HG03439 (cell line): Measurements from ENCODE around the gene PRDM16.

Experiments
- ATAC-seq: cut with Tn5 transposase; IDR thresholded peaks from one replicate; pipeline ENCODE4 v1.9.1; 2021; ENCODE audit warnings: mild to moderate bottlenecking, moderate library complexity; ENCODE audit not compliant: unreplicated experiment

The PRDM16 gene

DNA sequence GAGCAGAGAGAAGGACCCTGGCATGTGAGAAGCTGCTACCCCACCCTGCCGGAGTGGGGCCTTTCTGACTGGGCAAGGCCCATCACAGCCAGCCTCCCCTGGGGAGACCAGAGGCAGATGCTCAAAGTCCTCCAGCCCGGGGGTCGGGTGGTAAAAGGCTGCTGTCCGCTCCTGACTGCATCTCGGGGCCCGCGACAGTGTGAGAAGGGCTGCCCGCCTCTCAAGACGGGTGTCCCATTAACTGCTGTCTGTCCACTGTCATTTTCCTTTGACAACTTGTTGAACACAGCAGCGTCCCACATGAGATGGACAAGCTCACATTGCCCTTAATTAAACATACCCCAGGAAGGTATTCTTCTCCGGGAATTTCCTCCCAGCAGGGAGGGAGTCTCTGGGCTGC, 294.0 kb downstream of the PRDM16 start:
- ATAC-seq, result no peak

- no peak for ATAC-seq
Observed at GRCh38 chr1:3363756-3364155, 294.8 kb downstream of the PRDM16 start.

- no peak for ATAC-seq
Observed at GRCh38 chr1:3364551-3364950, 295.5 kb downstream of the PRDM16 start.

- ATAC-seq, result no peak
Observed at GRCh38 chr1:3364983-3365382, 296.0 kb downstream of the PRDM16 start.

- ATAC-seq, result no peak
Observed at GRCh38 chr1:3365523-3366125, 296.6 kb downstream of the PRDM16 start.

GRCh38 chr1:3366126-3367051, 297.4 kb downstream of the PRDM16 start:
- ATAC-seq, result no peak

GRCh38 chr1:3367376-3367775, 298.4 kb downstream of the PRDM16 start:
- ATAC-seq, result no peak

- ATAC-seq, result no peak
Observed at GRCh38 chr1:3368059-3368458, 299.1 kb downstream of the PRDM16 start.

DNA sequence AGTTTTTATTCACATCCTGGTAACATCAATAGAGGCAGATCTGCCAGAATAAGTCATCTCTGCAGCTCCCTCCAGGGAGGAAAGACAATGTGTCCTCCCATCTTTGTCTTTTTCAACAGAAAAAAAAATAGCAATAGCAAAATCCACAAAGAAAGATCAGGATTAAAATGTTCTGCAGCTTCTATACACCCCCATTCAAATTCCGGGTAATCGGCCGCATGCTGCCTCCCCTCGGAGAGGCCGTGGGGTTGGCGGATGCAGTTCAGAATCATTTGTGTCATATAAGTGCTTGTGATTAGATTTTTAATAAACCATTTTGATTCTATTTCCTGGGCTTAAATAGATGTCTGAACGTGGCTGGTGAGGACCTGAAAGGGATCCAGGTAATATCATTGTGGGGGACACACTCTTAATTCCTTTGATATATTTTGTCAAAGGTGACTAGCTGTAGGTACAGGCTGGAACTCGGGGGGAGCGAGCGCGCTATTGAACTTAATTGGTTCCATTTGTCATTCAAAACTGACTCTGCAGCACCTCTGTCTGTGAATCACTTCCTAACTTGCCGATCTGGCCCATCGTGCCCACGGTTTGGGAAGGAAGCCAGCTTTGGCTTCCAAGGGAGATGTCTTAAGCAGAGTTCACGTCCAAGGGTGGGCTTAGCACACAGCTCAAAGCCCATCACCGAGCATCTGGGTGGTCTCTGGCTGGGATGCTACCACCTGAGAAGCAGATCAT, 299.9 kb downstream of the PRDM16 start:
- ATAC-seq, result no peak

- ATAC-seq, result no peak
Observed at GRCh38 chr1:3369446-3370076, 300.6 kb downstream of the PRDM16 start.

DNA sequence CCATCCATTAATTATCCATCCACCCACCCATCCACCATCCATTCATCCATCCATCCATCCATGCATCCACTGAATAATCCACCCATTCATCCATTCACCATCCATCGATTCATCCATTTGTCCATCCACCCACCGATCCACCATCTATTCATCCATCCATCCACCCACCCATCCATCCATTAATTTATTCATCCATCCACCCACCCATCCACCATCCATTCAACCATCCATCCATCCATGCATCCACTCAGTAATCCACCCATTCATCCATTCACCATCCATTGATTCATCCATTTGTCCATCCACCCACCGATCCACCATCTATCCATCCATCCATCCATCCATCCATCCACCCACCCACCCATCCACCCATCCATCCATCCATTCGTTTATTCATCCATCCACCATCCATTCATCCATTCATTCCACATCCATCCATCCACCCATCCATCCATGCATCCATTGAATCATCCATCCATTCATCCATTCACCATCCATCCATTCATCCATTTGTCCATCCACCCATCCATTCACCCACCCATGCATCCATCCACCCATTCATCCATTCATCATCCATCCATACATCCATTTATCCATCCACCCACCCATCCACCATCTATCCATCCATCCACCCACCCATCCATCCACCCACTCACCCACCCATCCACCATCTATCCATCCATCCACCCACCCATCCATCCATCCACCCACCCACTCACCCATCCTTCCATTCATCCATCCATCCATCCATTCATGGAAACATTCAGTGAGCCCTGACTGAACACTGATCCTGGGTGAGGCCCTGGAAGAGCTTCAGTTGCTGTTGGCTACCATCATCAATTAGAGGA, 302.1 kb downstream of the PRDM16 start:
- no peak for ATAC-seq

GRCh38 chr1:3372317-3372716, 303.3 kb downstream of the PRDM16 start:
- ATAC-seq, result no peak

- ATAC-seq, result no peak
Observed at GRCh38 chr1:3373175-3373574, 304.2 kb downstream of the PRDM16 start.

GRCh38 chr1:3373700-3374405, 304.9 kb downstream of the PRDM16 start:
- ATAC-seq, result no peak

DNA sequence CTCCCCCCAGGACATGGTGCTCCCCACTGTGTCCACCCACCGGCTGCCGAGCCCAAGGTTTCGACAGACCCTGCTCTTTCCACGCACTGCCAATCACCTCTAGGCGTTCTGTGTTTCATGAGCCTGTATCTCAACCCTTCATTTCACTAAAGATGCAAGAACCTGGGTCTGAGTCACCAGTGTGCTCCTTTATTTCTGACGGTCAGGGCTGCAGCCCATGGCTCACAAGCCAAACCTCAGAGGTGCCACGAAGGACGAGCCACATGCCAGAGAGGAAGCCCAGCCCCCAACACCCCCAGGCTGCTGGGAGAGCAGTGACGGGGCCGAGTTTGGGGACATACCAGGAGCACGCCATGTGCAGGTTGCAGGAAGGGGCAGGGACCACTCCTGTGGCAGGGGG, 306.2 kb downstream of the PRDM16 start:
- ATAC-seq, result no peak

DNA sequence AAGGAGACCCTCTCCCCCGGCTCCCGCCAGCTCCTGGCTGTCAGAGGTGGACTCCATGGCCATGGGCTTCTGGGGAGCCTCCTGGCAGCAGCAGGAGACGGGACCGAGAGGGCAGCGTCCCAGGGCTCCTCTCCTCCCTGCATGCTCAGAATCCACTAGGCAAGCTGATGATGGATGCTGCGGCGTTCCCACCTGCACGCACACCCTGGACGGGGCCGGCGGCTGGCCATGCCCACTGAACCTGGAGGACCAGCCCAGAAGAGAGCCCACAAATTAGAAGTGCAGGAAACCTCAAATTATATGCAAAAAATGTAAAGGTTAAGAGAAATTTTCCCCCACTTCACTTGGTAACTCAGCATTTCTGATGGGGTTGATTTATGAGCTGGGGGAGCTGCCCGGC, 308.2 kb downstream of the PRDM16 start:
- ATAC-seq, result no peak

- ATAC-seq, result no peak
Observed at GRCh38 chr1:3377604-3378279, 308.7 kb downstream of the PRDM16 start.

- no peak for ATAC-seq
Observed at GRCh38 chr1:3378411-3379208, 309.6 kb downstream of the PRDM16 start.
